ENCODE data around the gene USP34. TPM values are rescaled to one million over a fixed set of nuclear protein-coding genes. Genes with fewer than 3 reads are reported as not detected.
"Not testable (repeated sequence)": the region's sequence is repeated elsewhere in the genome, so short reads cannot be mapped to it uniquely, and the experiment has no call there.

USP34 gene
- total and polyA plus RNA-seq, 2 experiments from 2014 or later: 36.8 to 125 TPM

DNA sequence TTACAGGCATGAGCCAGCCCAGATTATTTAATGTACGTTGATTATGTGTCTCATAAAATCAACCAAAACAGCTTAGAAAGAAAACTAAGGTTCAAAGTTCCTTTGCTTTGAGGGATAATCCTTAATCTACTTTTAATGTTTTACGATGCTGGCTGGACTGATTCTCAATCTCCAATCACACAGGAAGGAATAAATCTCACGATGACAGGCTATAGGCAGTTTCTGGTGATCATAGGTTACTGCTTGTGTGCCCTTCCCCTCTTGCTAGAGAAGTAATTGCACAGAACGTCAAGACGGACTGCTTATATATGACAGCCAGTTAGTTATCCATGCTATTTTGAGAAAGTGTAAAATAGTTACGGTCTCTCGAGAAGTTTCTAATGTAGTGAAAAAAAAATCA, 265.8 kb downstream of the USP34 start:
- Histone ChIP-seq H3K4me3 (no peak overlapping the region), H3K4me2 (no peak overlapping the region), H2AFZ (no peak overlapping the region), H3K9me2 (replicated peaks; ENCODE audit: insufficient read depth) (no peaks in the 10 kb centered on the region), H3K36me3 (replicated peaks; ENCODE audit: insufficient read depth, low read depth) (no peaks in the 10 kb centered on the region), H3K27me3 (no peaks in the 10 kb centered on the region), H4K20me1 (ENCODE audit: insufficient read depth, poor library complexity, severe bottlenecking) (no peaks in the 10 kb centered on the region), H3K9me3 (ENCODE audit: low read depth) (no peaks in the 10 kb centered on the region), H3K79me2 (no peaks in the 10 kb centered on the region), H3K27ac (no peak overlapping the region), H3K4me1 (ENCODE audit: insufficient read depth) (no peaks in the 10 kb centered on the region)
- no peak for DNase-seq (ENCODE audit: low spot score)
- TF ChIP-seq EZH2 (IDR thresholded peaks at IDR 0.05; ENCODE audit: borderline replicate concordance): no peak
- TF ChIP-seq, protein P1, sequence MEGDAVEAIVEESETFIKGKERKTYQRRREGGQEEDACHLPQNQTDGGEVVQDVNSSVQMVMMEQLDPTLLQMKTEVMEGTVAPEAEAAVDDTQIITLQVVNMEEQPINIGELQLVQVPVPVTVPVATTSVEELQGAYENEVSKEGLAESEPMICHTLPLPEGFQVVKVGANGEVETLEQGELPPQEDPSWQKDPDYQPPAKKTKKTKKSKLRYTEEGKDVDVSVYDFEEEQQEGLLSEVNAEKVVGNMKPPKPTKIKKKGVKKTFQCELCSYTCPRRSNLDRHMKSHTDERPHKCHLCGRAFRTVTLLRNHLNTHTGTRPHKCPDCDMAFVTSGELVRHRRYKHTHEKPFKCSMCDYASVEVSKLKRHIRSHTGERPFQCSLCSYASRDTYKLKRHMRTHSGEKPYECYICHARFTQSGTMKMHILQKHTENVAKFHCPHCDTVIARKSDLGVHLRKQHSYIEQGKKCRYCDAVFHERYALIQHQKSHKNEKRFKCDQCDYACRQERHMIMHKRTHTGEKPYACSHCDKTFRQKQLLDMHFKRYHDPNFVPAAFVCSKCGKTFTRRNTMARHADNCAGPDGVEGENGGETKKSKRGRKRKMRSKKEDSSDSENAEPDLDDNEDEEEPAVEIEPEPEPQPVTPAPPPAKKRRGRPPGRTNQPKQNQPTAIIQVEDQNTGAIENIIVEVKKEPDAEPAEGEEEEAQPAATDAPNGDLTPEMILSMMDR (IDR thresholded peaks at IDR 0.05; ENCODE audit: poor library complexity): no peak
- no peak for TF ChIP-seq EZH2phosphoT487 (IDR thresholded peaks at IDR 0.05; ENCODE audit: low read depth, severe bottlenecking, unreplicated experiment)
- 66% methylated on average over 7 of the region's 7 CpGs for WGBS (ENCODE audit: low lambda C conversion rate, missing lambda C conversion rate)

- H3K4me3 ChIP-seq: no peak overlapping the region
- no peaks in the 10 kb centered on the region for H3K9me3 ChIP-seq (ENCODE audit: low read depth)
- H2AFZ ChIP-seq: no peak overlapping the region
- H3K9me2 ChIP-seq (replicated peaks; ENCODE audit: insufficient read depth): no peaks in the 10 kb centered on the region
- no peaks in the 10 kb centered on the region for H3K4me1 ChIP-seq (ENCODE audit: insufficient read depth)
- TF ChIP-seq EZH2 (IDR thresholded peaks at IDR 0.05; ENCODE audit: borderline replicate concordance): no peak
- TF ChIP-seq EZH2phosphoT487 (IDR thresholded peaks at IDR 0.05; ENCODE audit: low read depth, severe bottlenecking, unreplicated experiment): no peak
- TF ChIP-seq, protein P1 (IDR thresholded peaks at IDR 0.05; ENCODE audit: poor library complexity): no peak
- H3K27me3 ChIP-seq: no peaks in the 10 kb centered on the region
- H3K79me2 ChIP-seq: no peaks in the 10 kb centered on the region
- 76% methylated on average over 7 of the region's 7 CpGs for WGBS (ENCODE audit: low lambda C conversion rate, missing lambda C conversion rate)
- DNase-seq (ENCODE audit: low spot score): no peak
- H3K36me3 ChIP-seq (replicated peaks; ENCODE audit: insufficient read depth, low read depth): no peaks in the 10 kb centered on the region
- H3K27ac ChIP-seq: peak overlapping the region; percentile 23
- H4K20me1 ChIP-seq (ENCODE audit: insufficient read depth, poor library complexity, severe bottlenecking): no peaks in the 10 kb centered on the region
- H3K4me2 ChIP-seq: no peak overlapping the region
Observed at GRCh38 chr2:61196671-61197070, 274.2 kb downstream of the USP34 start.

DNA sequence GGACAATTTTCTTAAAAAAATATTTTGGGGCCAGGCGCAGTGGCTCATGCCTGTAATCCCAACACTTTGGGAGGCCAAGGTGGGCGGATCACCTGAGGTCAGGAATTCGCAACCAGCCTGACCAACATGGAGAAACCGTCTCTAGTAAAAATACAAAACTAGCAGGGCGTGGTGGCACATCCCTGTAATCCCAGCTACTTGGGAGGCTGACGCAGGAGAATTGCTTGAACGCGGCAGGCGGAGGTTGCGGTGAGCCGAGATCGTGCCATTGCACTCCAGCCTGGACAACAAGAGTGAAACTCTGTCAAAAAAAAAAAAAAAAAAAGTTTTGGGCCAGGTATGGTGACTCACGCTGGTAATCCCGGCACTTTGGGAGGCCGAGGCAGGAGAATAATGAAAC, 276.2 kb downstream of the USP34 start:
- not testable (repeated sequence) for H3K79me2 ChIP-seq; H3K27me3 ChIP-seq; H2AFZ ChIP-seq; H3K4me3 ChIP-seq; H3K9me2 ChIP-seq (replicated peaks; ENCODE audit: insufficient read depth); H4K20me1 ChIP-seq (ENCODE audit: insufficient read depth, poor library complexity, severe bottlenecking); H3K4me1 ChIP-seq (ENCODE audit: insufficient read depth); H3K36me3 ChIP-seq (replicated peaks; ENCODE audit: insufficient read depth, low read depth); H3K9me3 ChIP-seq (ENCODE audit: low read depth); DNase-seq (ENCODE audit: low spot score); H3K27ac ChIP-seq; H3K4me2 ChIP-seq
- WGBS (ENCODE audit: low lambda C conversion rate, missing lambda C conversion rate): 96% methylated on average over 13 of the region's 15 CpGs

- H3K36me3 ChIP-seq (replicated peaks; ENCODE audit: insufficient read depth, low read depth): peaks cover 5% of the 10 kb centered on the region
- H3K4me2 ChIP-seq: no peak overlapping the region
- TF ChIP-seq, protein P1 (IDR thresholded peaks at IDR 0.05; ENCODE audit: poor library complexity): no peak
- no peak for TF ChIP-seq EZH2 (IDR thresholded peaks at IDR 0.05; ENCODE audit: borderline replicate concordance)
- TF ChIP-seq EZH2phosphoT487 (IDR thresholded peaks at IDR 0.05; ENCODE audit: low read depth, severe bottlenecking, unreplicated experiment): no peak
- no peak for DNase-seq (ENCODE audit: low spot score)
- WGBS (ENCODE audit: low lambda C conversion rate, missing lambda C conversion rate): 92% methylated on average over 4 of the region's 4 CpGs
- H3K4me3 ChIP-seq: no peak overlapping the region
- H3K79me2 ChIP-seq: no peaks in the 10 kb centered on the region
- H4K20me1 ChIP-seq (ENCODE audit: insufficient read depth, poor library complexity, severe bottlenecking): no peaks in the 10 kb centered on the region
- no peaks in the 10 kb centered on the region for H3K4me1 ChIP-seq (ENCODE audit: insufficient read depth)
- no peak overlapping the region for H3K27ac ChIP-seq
- H3K27me3 ChIP-seq: no peaks in the 10 kb centered on the region
- no peaks in the 10 kb centered on the region for H3K9me3 ChIP-seq (ENCODE audit: low read depth)
- H3K9me2 ChIP-seq (replicated peaks; ENCODE audit: insufficient read depth): no peaks in the 10 kb centered on the region
- no peak overlapping the region for H2AFZ ChIP-seq
Observed at GRCh38 chr2:61193670-61194561, 277.0 kb downstream of the USP34 start.

All from hepatocyte (in vitro differentiated cells).